ENCODE data around the gene ICE2.

GRCh38 chr15:60374628-60375081 is 104.3 kb downstream of the ICE2 start:
- TF ChIP-seq CTCF (IDR thresholded peaks at IDR 0.05; ENCODE audit: low read length) (no peak), EZH2 (optimal IDR thresholded peaks at IDR 0.05; ENCODE audit: low read depth, low read length) (no peak), EZH2phosphoT487 (IDR thresholded peaks at IDR 0.05; ENCODE audit: low read length) (no peak)
